Dermis blood vessel endothelial cell (primary cell): ENCODE results near the gene CCL25. TPM values are rescaled to one million over a fixed set of nuclear protein-coding genes. Genes with fewer than 3 reads are reported as not detected.
A peak's percentile ranks its signal among the peaks of the same experiment; 100 is the strongest.

Experiments used
- DNase-seq: peaks from one replicate; pipeline ENCODE4 v3.0.0; 2010
- total RNA-seq: library from RNA; depleted of rRNA; stranded (reverse); fragments of >200 nt; gene quantifications from 2 replicates; pipeline ENCODE4 v1.2.3, GENCODE V29; 2014

CCL25 gene
- total RNA-seq, 1 donor from 2014 or later, result not detected

GRCh38 chr19:8045872-8046568 is 6.5 kb upstream of the CCL25 start:
- no peak for DNase-seq

DNA sequence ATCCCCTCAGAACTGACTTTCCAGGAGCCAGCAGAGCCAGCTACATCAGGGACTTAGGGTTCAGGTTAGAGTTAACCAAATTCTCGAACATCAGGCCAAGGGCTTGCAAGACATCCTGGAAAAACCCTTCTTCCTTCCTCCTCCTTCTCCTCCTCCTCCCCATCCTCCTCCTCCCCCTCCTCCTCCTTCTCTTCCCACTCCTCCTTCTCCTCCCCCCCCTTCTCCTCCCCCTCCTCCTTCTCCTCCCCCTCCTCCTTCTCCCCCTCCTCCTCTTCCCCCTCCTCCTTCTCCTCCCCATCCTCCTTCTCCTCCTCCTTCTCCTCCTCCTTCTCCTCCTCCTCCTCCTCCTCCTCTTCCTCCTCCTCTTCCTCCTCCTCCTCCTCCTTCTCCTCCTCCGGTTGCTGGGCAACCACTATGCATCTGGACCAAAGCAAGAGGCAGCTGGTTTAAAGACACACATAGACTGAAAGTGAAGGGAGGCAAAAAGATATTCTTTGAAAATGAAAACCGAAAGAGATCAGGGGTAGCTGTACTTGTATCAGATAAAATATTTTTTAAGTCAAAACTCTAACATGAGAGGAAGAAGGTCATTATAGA is 5.9 kb upstream of the CCL25 start:
- no peak for DNase-seq

DNA sequence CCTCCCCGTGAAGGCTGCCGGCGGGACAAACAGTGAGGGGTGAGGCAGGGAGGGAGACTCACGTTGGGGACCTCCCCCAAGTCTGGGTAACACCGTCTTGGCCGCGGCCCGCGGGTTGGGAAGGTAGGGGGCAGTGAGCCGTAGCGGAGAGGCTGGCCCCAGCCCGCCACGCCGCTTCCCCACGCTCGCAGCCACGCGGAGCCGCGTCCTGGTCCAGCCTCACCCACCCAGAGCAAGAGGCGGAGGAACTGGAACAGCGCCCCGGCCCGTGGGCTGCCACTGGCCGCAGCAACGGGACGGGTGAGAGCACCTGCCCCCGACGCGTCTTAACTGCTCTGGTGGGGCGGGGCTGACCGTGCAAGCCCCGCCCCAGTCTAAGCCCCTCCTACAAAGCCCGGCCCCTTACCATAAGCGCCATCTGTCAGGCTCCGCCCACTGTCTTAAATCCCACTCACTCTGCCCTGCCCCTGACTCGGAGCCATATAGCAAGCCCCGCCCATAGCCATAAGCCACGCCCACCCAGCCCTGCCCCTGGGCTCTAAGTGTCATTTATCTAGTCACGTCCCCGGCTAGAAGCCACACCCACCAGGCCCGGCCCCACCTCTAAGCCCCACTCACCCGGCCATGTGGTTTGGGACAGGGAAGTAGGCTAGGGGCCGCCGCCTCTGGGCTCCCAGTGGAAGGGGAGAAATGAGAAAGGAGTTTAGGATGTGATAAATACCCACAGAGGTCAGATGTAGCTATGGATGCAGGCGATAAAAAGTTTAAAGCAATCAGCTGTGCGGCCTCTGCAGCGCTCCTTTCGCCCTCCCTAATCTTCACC is 2.1 kb upstream of the CCL25 start:
- DNase-seq, result peak; percentile 70

DNA sequence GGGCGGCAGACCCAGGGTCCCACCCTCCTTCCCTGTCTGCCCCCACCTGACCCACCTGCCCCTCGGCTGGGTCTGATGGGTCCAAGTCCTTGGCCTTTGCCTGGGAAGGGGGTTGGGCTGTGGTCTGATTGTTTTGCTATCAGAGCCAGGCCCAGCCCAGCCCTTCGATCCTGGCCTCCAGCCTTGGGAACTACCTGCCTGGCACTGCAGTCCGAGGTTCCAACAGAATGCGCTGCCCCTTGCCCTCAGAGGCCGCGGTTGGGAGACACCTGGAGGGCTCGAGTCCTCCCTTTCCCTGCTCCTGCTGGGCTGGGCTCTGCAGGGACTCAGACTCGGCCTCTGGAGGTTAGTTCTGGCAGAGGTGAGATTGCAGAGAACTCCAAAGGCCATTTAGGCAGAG is 1.6 kb downstream of the CCL25 start:
- no peak for DNase-seq

DNA sequence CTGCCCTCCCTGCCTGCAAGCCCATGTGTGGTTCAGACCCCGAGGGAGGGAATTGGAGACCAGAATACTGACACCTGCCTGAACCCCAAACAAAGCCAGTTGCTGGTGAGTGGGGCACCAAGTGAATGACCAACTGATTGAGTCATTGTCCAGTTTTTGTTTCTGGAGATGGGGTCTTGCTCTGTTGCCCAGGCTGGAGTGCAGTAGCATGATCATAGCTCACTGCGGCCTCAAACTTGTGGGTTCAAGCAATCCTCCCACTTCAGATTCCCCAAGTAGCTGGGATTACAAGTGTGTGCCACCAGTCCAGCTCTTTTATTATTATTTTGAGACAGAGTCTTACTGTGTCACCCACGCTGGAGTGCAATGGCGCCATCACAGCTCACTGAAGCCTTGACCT is 4.0 kb downstream of the CCL25 start:
- DNase-seq, result no peak

- DNase-seq, result no peak
Observed at GRCh38 chr19:8057545-8058270, 5.1 kb downstream of the CCL25 start.

- no peak for DNase-seq
Observed at GRCh38 chr19:8064911-8065874, 12.6 kb downstream of the CCL25 start.

- DNase-seq, result no peak
Observed at GRCh38 chr19:8065875-8066261, 13.3 kb downstream of the CCL25 start.

DNA sequence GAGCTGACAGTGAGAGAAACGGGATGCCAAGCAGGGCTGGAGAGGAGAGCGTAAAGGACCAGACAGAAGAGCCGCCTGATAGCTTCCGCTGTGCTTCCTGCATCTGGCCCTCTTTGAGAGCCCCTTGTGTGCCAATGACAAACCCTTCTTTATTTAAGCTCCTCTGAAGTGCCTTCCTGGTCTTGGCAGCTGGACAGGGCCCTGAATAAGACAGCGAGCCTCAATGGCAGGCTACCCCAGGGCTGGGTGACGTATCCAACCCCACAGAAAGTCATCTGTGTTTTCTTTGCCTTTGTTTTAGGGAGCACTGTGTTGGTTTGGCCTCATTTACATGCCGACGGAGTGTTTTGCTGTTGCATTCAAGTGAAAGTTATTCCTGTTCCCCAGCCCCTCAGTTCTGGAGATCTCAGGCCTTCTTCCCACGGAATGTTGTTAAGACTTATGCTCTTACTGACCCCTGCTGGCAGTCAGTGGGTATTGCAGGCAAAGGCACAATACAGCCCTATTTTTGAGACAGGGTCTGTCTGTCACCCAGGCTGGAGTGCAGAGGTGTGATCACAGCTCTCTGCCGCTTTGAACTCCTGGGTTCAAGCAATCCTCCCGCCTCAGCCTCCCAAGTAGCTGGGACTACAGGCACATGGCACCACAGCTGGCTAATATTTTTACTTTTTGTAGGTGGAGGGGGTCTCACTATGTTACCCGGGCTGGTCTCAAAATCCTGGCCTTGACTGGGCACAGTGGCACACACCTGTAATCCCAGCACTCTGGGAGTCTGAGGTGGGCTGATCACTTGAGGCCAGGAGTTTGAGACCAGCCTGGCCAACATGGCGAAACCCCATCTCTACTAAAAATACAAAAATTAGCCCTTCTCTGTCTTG is 16.8 kb downstream of the CCL25 start:
- DNase-seq, result no peak

DNA sequence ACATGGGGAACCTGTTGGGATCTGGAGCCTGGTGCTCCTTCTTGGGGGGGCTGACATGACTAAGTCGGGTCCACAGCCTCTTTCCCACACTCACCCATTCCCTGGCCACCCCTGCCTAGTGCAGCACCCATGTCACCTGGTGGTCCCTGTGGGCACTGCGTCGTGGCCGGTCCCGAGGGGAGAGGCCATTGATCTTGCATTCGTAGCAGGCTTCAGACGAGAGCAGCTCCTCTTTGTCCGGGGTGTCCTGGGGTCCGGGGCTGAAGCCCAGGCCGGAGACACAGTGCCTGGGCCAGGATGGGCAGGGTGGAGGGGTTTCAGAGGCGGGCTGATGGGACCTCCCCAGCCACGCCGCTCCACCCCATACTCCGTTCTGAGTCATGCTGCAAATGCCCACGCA is 19.4 kb downstream of the CCL25 start:
- DNase-seq, result no peak

GRCh38 chr19:8074501-8074900 is 21.9 kb downstream of the CCL25 start:
- DNase-seq, result no peak

GRCh38 chr19:8075158-8076074 is 22.9 kb downstream of the CCL25 start:
- peak; percentile 30 for DNase-seq

GRCh38 chr19:8079988-8080387 is 27.4 kb downstream of the CCL25 start:
- no peak for DNase-seq

GRCh38 chr19:8080832-8081231 is 28.3 kb downstream of the CCL25 start:
- DNase-seq, result no peak

GRCh38 chr19:8081569-8082550 is 29.3 kb downstream of the CCL25 start:
- no peak for DNase-seq

GRCh38 chr19:8083141-8083540 is 30.6 kb downstream of the CCL25 start:
- DNase-seq, result no peak

DNA sequence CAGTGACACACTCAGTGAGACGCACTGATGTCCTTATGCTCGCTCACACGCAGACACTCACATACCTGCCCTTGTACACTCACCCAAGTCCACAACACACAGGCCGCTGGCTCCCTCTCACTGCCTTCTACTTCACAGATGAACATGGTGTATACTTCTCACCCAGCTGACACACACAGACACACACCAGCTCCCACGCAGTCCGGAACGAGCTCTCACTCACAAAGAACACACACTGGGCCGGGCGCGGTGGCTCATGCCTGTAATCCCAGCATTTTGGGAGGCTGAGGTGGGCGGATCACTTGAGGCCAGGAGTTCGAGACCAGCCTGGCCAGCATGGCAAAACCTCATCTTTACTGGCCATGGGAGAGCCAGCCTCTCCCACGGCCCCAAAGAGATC is 31.6 kb downstream of the CCL25 start:
- no peak for DNase-seq
